H1 (cell line): Measurements from ENCODE around the gene SNTG2. TPM values are rescaled to one million over a fixed set of nuclear protein-coding genes. Genes with fewer than 3 reads are reported as not detected.

ENCODE experiments used
- CBX5 ChIP-seq: fragments of 300-800, 300-1000 bp; sonication (generic); IDR thresholded peaks from 2 replicates; pipeline ENCODE4 v1.7.1; 2016; ENCODE audit warnings: antibody characterized with exemption, low read length, low read depth
- KDM4A ChIP-seq: IDR thresholded peaks from one replicate; pipeline ENCODE4 v1.7.1; 2012; ENCODE audit warnings: low read depth, mild to moderate bottlenecking, moderate library complexity, low read length, inconsistent platforms; ENCODE audit not compliant: severe bottlenecking
- MAFK ChIP-seq: IDR thresholded peaks from 2 replicates; pipeline ENCODE4 v1.6.1; 2012; ENCODE audit warnings: low read depth, mild to moderate bottlenecking, improper control_type of control experiment, low read length
- RBBP5 ChIP-seq: IDR thresholded peaks from 2 replicates; pipeline ENCODE4 v1.7.1; 2012; ENCODE audit warnings: low read depth, mild to moderate bottlenecking, inconsistent platforms, low read length, moderate library complexity, borderline replicate concordance
- SAP30 ChIP-seq: fragments of 300-600 bp; sonication (generic); IDR thresholded peaks from 2 replicates; pipeline ENCODE4 v1.7.1; 2012; ENCODE audit warnings: low read length, moderate library complexity, mild to moderate bottlenecking, inconsistent platforms; ENCODE audit not compliant: insufficient read depth, insufficient replicate concordance
- SRF ChIP-seq: IDR thresholded peaks from 2 replicates; pipeline ENCODE4 v1.6.1; 2011; ENCODE audit warnings: mild to moderate bottlenecking, low read depth, low read length, moderate library complexity
- polyA plus RNA-seq, 7 experiments: library from polyadenylated mRNA; depleted of rRNA in 3 of 7; stranded (reverse) in 5 of 7; unstranded in 2 of 7; fragments of >200 nt in 5 of 7; fragments of 200-250 nt in 2 of 7; gene quantifications; 1 replicate in 5 of 7; 2 replicates in 1 of 7; 4 replicates in 1 of 7; pipeline versions ENCODE4 v1.2.1 to v1.2.3, GENCODE V29; 2011 to 2013; ENCODE audit warnings: missing spikeins in 2 of 7, mixed read lengths in 2 of 7
- total RNA-seq: library from RNA; stranded (reverse); fragmentation: NEBNext Ultra II Directional; extraction: Animal tissue kit (Norgen Biotek cat#: 25700); gene quantifications from 2 replicates; pipeline ENCODE4 v1.2.1, GENCODE V29; 2021

Gene SNTG2
- total and polyA plus RNA-seq, 2 of the 8 experiments (the other 6 are each of a cell fraction or from before 2014, with no cell fraction given), result 6.6 to 18.1 TPM

DNA sequence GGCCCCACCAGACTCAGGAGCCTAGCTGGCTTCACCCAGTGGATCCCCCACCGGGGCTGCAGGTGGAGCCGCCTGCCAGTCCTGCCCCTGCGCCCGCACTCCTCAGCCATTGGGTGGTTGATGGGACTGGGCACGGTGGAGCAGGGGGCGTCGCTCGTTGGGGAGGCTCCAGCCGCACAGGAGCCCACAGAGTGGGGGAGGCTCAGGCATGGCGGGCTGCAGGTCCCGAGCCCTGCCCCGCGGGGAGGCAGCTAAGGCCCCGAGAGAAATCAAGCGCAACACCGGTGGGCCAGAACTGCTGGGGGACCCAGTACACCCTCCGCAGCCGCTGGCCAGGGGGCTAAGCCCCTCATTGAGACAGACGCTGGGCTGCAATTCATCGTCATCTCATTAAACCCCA lies 184.0 kb downstream of the SNTG2 start (continued):
- TF ChIP-seq CBX5, result no peak
- TF ChIP-seq SRF, result no peak
- no peak for TF ChIP-seq MAFK
- TF ChIP-seq KDM4A, result no peak
- no peak for TF ChIP-seq SAP30
- TF ChIP-seq RBBP5, result no peak
